ENCODE measurements around the gene TEX53. TPM values are rescaled to one million over a fixed set of nuclear protein-coding genes. Genes with fewer than 3 reads are reported as not detected.

Gene TEX53
- total RNA-seq, 1 donor from 2014 or later, result not detected

- no peak for DNase-seq
Observed at GRCh38 chr9:114678795-114679194, 21.2 kb upstream of the TEX53 start.

- DNase-seq, result no peak
Observed at GRCh38 chr9:114678130-114678529, 20.5 kb upstream of the TEX53 start.

GRCh38 chr9:114677418-114677817, 19.8 kb upstream of the TEX53 start:
- peak; percentile 81 for DNase-seq

GRCh38 chr9:114676901-114677300, 19.3 kb upstream of the TEX53 start:
- no peak for DNase-seq

- no peak for DNase-seq
Observed at GRCh38 chr9:114674798-114675540, 17.4 kb upstream of the TEX53 start.

GRCh38 chr9:114674076-114674797, 16.6 kb upstream of the TEX53 start:
- DNase-seq, result no peak

GRCh38 chr9:114671605-114672004, 14.0 kb upstream of the TEX53 start:
- no peak for DNase-seq

GRCh38 chr9:114669961-114670360, 12.4 kb upstream of the TEX53 start:
- no peak for DNase-seq

- no peak for DNase-seq
Observed at GRCh38 chr9:114668146-114668545, 10.5 kb upstream of the TEX53 start.

- no peak for DNase-seq
Observed at GRCh38 chr9:114666851-114667250, 9.2 kb upstream of the TEX53 start.

- DNase-seq, result no peak
Observed at GRCh38 chr9:114666401-114666800, 8.8 kb upstream of the TEX53 start.

- no peak for DNase-seq
Observed at GRCh38 chr9:114664181-114664580, 6.6 kb upstream of the TEX53 start.

GRCh38 chr9:114662081-114662989, 4.7 kb upstream of the TEX53 start:
- no peak for DNase-seq

- no peak for DNase-seq
Observed at GRCh38 chr9:114656301-114656700, 1.3 kb downstream of the TEX53 start.

GRCh38 chr9:114655689-114656088, 1.9 kb downstream of the TEX53 start:
- DNase-seq, result no peak

- DNase-seq, result peak; percentile 16
Observed at GRCh38 chr9:114653556-114654159, 3.9 kb downstream of the TEX53 start.

GRCh38 chr9:114652776-114653555, 4.6 kb downstream of the TEX53 start:
- DNase-seq, result no peak

GRCh38 chr9:114643896-114644295, 13.7 kb downstream of the TEX53 start:
- no peak for DNase-seq

GRCh38 chr9:114643001-114643400, 14.6 kb downstream of the TEX53 start:
- DNase-seq, result no peak

GRCh38 chr9:114641967-114642366, 15.6 kb downstream of the TEX53 start:
- no peak for DNase-seq

GRCh38 chr9:114638404-114638803, 19.2 kb downstream of the TEX53 start:
- DNase-seq, result no peak

- no peak for DNase-seq
Observed at GRCh38 chr9:114634387-114634786, 23.2 kb downstream of the TEX53 start.

Data from skin of body (tissue), 2 donors.